ENCODE data around the gene FRMPD2.
"Not testable (repeated sequence)": the region's sequence is repeated elsewhere in the genome, so short reads cannot be mapped to it uniquely, and the experiment has no call there.

FRMPD2 gene

DNA sequence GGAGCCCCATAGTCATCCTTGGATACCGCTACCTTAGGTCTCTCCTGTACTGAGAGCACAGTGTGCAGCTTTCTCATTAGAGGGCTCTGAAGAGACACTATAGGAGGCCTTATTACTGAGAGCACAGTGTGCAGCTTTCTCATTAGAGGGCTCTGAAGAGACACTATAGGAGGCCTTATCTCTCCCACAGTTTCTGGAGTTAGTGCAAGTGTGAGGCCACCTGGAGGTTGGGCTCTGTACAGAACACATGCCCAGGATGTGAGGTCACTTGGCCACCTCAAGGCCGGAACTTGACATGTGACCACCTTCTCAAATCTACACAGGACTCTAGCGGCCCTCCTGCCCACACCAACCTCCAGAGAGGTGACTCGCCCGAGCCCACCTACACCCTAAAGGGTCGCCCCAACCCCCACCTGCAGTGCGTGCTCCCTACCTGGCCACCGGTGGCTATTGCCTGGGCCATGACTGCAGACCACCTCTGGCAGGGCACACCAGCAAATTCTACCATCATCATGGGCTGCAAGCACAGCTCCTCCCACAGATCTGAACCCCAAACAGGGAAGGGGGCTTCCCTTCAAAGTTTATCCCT is 24.6 kb downstream of the FRMPD2 start:
- no peak for DNase-seq

DNA sequence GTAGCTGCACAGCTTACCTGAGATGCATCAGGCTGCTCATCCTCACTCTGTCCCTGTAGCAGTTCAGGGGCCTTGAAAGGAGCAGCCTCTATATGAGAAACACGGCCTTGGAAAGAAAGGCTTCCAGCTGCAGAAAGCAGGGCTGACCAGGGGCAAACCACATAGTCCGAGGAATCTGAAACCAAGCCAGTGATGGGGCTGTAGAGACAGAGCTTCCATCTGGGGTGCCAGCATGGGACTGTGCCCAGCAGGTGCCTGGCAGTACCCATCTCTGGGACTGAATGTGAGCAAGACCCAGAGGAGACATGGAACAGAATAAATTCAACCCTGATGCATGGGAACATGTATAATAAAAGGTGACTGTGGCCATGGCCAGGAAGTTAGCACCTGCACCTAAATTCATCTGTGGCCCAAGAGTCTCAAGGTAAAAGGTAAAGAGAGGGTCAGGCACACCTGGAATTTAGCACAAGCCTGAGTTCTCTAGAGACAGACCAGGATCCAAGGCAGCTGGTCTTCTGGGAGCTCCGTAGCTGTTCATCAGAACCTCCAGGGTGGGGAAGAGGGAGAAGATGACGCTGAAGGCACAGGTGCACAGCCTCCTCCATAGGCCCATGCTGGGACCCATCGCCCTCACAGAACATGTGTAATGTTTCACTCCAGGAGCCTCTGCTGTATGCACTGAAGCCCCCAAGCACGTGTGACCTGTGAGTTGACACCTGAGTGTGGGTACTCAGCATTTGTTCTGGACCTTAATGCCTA is 25.3 kb downstream of the FRMPD2 start:
- DNase-seq: no peak

DNA sequence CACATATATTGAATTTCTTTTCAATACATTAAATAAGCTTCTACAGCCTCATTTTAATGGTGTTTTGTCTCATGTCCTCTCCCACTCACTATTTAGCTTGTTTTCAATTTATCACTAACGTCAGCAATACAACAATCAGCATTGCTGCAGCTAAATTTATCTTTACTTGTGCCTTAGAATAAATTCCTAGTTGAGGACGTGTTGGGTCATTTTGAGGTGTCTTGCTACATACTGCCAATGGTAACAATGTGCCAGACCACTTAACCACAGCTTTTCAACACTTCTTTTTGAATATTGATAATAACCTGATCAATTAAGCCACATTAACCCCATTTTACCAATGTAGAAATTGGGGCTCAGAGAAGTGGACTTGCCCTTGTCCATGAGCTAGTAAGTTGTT is 26.0 kb downstream of the FRMPD2 start:
- no peak for DNase-seq

DNA sequence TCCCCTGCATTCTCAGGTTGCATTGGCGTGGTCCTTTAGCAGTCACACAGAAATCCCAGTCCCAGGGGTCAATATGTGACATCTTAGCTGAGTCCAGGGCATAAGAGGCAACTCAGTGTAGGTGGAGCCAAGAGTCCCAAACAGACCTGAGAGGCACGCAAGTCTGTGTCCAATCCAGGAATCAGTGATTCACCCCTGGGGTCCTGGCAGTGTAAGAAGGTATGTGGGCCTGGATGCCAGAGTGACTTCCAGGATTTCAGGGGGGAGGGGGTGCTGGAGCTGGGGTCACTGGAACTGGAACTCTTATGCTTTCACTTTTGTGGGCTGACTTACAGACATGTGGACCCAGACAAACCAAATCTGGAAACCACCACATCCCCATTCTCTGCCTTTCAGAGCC is 26.8 kb downstream of the FRMPD2 start:
- DNase-seq: no peak

DNA sequence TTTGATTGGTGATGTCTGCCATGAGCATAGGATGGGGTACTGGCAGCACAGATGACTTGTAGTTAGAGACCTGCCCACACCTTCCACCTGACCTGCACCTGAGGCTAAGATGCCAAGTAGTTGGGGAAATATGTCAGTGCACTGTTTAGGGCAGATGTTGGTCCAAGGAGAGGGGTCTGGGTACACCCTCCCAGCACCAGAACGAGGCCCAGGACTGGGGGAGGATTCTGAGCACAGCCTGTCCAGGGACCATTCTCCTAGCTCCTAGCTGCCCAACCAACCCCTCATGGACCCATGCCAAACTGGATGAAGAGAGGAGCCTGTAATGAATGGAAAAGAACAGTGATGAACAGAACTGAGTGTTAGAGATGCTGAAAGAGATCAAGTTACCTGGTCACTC is 28.0 kb downstream of the FRMPD2 start:
- no peak for DNase-seq

DNA sequence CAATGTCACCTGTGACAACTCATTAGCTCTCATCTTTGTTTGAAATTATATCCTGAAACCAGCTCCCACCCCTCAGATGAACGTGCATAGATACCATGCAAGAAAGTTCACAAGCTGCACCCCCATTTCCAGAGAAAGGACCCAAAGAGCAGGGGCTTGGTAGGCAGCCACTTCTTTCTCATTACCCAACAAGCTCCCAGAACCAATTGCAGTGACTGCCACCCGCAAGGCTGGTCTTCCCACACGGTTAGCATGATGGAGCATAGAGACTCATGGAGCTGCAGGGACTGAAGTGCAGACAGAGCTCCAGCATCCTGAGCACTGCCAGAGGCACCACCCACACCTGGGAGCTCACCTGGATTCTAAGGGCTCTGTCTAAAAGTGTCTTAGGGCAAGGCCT is 28.5 kb downstream of the FRMPD2 start:
- no peak for DNase-seq

DNA sequence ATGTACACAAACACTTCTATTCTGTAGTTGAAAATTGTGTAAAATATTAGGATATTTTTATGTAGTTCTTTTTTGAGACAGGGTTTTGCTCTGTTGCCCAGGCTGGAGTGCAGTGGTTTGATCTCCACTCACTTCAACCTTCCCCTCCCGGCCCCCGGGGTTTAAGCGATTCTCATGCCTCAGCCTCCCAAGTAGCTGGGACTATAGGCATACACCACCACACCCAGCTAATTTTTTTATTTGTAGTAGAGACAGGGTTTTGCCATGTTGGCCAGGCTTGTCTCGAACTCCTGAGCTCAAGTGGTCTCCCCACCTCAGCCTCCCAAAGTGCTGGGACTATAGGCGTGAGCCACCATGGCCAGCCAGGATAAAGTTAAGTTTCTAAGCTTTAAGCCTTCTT is 30.6 kb downstream of the FRMPD2 start:
- not testable (repeated sequence) for DNase-seq

DNA sequence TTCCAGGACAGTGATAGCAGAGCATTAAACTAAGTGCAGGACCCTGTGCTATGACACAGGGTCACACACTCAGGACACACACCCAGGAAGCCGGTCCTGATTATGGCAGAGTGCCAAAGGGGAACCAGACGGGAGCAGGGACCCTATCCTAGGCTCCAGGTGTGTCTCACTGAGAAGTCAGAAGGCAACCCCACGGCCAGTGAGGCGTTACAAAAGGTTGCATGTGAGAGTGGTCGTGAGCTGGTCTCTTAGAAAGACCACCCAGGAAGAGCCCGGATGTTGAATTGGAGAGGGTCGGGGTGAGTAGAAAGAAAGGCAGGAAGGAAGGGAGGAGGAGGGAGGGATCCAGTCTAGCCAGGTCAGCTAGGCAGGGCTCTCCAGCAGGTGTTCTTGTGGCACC is 31.0 kb downstream of the FRMPD2 start:
- DNase-seq: no peak

DNA sequence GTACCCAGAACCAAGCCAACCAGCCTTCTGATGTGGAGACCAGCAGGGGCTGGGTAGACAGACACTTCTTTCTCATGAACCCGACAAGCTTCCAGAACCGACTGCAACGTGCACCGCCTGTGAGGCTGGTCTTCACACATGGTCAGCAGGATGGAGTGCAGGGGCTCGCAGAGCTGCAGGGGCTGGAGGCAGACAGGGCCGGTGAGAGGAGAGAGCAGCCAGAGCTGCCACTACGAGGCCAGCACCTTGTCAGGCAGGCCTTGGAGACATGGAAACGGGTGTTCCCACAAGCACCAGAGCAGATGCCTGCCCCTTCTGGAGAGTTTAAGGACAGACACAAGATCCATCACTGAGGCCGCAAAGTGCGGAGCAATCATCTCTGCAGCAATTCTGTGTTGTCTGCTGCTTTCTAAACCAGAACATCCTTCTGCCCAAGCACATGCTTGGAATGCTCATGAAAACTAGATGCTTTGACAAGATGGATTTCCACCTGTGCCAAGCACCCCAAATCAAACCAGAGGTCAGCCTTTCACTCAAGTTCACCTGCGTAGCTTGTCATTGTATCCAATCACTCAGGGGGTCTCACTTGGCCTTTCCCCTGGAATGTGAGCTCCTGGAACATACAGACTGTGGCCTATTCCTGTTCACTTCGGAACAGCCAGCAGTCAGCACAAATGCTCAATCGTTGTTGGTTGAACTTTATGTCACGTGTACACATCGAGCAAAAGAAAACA is 32.2 kb downstream of the FRMPD2 start:
- DNase-seq: no peak

DNA sequence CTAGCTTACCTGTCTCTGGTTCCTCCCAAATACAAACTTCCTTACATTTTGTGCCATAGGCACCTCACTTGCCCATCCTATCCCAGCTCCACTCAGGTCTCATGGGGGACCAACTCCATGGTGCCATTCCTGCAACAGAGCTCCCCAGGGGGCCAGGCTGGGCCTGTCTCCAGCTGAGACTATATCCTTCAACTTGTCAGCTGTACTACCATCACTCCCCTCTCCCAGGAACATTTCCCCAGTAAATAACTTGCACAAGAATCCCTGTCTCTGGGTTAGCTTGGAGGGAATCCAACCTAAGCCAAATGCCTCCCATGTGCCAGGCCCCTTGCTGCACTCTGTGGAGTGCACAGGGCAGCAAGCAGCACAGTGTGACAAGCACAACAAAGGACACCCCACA is 33.2 kb downstream of the FRMPD2 start:
- no peak for DNase-seq

DNA sequence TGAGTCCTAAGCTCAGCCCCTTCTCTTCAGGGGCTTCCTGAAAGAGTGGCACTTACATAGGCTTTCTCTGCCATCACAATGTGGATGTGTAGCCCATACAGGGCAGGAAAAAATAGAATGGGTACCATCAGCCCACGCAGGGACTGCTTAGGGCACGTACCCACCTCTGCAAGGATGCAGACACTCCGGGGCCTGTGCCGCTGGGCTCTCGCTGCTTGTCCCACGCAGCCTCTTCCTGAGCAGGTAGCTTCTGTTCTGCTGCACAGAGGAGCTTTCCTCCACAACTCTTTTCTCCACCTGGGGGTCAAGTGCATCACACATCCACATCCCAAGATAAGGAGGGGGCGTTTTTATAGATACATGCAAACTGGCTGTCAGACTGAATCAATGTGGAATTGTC is 34.3 kb downstream of the FRMPD2 start:
- no peak for DNase-seq

DNA sequence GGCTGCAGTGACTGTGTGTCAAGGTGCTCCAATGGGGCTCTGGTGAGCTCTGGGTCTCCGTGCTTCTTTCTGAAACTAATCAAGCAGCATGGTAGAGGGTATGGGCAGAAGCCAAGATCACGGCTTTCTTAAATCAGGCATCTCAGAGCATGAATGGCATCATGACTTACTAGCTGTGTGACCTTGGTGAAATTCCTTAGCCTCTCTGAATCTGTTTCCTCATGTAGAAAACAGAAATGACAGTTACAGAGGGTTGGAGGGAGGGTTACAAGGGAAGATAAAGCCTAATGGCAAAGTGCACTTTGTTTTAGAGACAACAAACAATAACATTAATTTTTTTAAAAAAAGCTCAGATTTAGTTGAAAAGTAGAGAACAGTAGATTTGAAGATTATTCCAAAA is 34.9 kb downstream of the FRMPD2 start:
- no peak for DNase-seq

DNA sequence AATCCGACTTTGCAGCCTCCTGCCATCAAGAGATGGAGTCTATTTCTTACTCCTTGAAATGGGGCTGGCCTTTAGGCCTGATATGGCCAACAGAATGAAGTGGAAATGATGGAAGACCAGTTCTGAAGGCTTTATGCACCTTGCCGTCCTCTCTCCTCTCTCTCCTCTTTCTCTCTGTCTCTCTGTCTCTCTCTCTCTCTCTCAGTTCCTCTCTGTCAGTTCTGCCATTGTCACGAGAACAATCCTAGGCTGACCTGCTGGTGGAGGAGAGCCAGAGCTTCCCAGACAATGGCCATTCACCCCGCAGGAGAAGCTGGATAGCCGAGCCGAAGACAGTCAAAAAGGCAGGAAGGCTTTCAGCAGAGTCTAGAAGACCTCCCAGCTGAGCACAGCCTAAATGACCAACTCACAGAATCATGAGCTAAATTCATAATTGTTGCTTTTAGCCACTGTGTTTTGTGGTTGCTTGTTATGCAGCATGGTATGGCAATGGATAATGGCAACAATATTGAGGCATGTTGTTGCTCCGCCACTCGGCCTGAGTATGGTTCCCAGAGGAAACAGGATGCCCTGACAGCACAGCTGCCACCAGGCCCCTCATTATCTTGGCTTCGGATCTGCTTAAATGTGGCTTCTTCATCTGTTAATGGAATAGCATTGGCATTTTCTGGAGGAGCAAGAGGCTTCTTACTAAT is 35.5 kb downstream of the FRMPD2 start:
- no peak for DNase-seq

DNA sequence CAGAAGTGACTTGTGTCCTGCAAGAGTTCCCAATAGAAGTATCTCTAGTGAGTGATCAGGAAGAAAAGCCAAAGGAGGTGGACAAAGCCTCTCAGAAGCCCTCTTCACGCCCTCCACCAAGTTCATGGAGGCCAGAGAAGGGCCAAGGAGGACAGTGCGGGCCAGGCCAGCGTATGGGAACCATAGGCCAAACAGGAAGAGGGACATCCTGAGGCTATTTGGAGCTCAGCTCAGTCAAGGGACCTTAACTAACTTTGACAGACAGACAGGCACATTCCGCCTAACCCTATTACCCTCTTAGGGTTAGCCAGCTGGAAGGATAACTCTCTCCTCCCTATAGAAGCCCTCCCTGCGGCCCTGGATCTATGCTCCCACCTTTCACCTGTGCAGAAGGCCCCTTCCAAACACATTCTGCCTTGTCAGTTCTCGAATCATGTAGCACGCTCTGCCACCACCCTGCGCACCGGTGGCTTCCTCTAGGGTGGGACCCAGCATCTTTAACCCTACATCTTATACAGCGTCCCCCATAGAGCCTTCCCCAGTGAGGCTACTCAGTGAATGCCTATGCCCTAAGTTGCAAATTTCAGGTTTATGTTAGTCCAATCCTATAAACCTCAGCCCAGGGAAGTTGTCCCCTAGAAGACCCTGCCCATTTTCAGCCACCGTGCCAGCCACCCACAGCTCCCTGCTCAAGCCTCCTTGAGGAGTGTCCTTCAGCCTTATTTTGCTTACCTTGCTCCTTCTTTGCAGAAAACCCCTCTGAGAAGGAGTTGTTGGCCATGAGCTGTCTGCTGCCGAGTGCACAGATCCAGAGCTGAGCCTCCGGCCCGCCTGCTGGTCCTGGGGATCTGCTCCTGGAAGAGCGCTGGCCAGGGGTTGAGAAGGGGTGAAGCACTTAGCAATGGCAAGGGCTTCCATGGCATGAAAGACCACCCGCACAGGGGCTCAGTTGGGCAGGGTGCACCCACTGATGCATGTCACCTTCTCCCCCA is 36.9 kb downstream of the FRMPD2 start:
- DNase-seq: no peak

DNA sequence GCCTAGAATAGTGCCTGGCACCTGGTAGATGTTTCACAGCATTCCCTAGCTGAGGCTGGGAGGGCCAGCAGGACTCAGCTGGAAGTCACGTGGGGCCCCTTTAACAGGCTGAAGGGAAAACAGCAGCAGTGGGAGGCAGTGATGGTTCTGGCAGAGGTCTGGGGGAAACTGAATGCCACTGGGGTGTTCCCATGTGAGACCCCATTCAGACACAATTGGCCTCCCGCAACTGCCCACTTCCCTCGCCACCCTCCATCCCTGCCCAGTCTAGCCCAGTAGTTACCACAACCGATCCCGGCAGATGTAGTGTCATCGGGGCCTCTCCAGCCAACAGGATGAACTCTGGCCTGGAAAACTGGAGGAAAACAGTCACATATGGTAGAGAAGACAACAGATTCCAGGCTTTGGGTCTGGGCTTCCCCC is 38.3 kb downstream of the FRMPD2 start:
- DNase-seq: no peak

DNA sequence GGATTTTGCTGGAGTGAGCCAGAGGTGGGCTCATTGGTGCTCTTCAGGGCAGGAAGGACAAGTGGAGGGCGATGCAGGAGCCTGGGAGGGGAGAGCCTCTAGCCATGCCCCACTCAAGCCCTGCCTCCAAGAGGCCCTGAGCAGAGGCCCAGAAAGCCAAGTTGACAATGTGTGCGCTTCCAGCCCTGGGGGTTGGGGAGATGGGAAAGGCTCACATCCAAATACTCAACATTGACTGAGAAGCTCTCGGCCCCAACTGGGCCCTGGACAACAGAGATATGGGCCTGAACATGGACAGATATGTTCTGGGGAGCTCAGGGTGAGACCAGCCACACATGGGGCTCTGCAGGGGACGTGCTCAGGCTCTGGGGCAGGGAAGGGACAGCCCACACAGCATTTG is 39.0 kb downstream of the FRMPD2 start:
- DNase-seq: no peak

DNA sequence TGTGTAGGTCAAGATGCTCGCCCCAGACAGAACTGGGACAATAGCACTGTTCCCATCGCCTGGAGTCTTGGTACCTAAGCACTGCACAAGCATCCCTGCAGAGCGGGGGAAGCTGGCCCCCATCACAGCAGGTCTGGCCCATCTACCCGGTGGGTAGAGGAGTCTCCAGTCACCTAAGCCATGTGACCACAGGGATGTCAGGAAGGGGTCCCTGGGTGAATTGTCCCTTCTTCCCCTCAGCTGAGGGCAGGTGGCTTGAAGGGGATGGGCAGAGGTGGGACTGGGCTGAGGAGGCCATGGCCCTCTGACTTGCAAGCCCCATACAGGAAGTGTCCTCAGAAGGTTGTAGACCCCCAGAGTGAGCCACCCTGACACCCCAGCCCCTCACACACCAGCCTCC is 39.7 kb downstream of the FRMPD2 start:
- no peak for DNase-seq

DNA sequence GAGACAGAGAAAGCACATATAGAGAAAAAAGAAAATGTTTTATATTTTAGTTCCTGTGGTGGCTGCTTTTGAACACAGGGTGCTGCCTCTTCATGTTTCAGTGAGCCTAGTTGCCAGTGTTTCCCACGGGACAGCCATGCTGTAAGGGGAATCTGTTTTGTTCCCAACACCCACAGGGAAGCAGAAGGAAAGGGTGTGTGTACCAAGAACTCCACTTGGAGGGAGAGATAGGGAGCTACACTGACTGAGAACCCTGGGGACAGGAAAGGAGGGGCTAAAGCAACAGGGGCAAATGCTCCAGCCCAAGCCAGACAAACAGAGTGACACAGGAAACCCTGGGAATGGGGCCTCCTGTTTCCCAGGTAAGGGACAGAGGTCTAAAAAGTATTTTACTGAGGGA is 40.2 kb downstream of the FRMPD2 start:
- DNase-seq: no peak

DNA sequence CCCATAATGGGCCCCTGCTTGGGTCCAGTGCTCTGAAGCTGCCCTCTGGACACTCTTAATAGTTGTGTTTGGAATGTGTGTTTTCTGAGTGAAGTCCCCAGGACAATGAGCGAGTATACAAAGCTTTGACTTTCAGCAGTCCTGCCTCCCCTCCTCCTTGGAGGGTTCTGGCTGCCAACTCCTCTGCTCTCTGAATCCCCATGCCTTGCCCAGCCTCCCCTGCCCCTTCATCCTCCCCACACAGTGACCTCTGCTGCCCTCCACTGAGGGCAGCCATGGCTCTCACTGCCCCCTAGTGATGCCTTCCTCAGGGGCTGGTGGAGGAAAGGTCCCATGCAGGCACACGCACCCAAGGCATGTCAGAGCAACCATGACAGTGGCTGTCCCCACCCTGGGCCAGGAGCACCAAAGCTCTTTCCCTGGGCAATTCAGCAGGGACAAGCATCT is 40.9 kb downstream of the FRMPD2 start:
- no peak for DNase-seq

DNA sequence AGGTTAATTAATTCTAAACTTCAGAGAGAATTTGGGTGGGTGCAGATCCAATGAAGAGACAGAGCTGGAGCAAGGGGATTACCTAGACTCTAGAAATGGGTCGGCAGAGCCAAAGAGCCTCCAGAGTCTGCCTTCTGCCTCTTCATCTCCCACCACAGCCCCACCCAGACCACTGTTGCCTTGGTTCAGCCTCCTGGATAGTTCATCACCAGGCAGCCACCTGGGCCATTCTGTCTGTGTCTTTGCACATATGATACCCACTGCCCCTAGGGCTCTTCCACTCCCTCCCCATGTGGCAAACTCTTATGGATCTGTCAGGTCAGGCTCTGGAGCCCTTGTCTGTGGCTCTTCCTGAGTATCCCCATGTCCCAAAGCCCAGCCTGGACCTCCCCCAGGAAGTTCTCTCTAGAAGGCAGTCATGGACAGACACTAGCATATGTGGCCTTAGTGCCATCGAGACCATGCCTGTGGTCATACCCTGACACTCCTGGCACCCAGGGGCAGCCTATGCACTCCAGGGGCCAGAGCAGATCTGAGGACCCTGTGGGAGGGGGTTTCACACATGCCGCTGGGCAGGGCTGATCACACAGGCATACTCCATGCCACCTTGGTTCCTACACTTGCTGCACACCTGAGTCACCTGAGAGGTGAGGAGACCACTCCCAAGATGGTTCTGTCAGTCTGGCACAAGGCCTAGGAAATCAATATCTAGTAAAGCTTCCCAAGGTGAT is 41.6 kb downstream of the FRMPD2 start:
- no peak for DNase-seq

DNA sequence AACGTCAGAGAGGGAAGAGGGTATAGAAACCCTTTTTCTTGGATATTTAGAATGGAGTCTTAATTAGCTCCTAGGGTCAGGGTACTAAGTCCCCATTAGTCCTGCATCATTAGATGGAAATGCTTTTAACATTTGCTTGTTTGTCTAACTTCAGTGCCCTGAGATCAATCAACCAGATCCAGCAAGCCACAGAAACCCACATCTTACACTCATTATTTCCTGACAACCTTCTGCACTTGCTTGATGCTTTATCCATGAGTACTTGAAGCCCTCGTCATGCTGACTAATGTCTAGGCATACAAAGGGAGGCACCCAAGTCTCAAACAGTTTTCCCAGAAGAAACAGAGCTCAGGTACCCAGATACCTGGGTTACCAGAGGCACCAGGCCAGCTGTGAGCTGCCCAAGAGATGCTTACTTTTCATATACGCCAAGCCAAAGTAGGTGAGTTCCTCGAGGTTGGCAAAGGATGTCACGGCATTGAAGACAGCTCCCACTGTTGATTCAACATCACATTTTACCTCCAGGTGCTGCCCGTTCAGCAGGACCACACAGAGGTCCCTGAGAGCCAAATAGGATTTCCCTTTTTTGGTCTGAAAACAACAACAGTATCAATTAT is 42.7 kb downstream of the FRMPD2 start:
- DNase-seq: no peak
